ENCODE results near the gene SLIT3. TPM values are rescaled to one million over a fixed set of nuclear protein-coding genes. Genes with fewer than 3 reads are reported as not detected.
"Not testable (repeated sequence)": the region's sequence is repeated elsewhere in the genome, so short reads cannot be mapped to it uniquely, and the experiment has no call there.

The SLIT3 gene
- total RNA-seq, 1 donor from 2014 or later: 3.5 TPM

DNA sequence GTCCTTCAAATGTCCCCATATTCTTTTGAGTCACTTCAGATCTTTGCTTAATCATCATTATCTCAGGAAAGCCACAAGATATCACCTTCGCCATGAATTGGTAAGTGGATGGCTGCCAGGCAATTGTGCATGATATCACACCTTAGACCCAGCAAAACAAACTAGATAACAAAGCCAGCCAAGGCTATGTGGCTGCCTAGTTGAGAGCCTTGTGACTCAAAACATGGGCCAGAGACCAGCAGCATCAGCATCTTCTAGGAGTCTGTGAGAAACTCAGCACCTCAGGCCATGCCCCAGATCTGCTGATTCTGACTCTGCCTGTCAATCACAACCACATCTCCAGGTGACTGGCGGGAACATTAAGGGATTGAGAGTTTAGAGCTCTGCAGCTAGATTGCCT lies 82.8 kb downstream of the SLIT3 start:
- ATAC-seq: no peak

DNA sequence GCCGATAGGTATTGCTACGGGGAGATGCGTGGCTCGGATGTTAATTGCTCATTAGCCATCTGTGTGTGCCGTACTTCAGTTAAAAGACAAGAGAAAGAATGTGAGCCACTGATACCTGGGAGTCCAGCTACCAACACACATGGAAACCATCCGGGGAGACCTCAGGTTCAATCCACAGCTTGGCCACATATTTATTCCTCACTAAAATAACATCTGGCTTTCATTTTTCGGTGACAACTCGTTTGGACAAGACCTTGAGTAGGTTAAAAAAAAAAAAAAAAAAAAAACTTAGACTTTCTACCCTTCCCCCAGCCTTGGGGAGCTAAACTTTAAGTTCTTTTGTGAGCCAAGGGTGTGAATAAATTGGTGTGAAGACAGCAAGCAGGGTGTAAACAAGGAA lies 84.1 kb downstream of the SLIT3 start:
- no peak for ATAC-seq

DNA sequence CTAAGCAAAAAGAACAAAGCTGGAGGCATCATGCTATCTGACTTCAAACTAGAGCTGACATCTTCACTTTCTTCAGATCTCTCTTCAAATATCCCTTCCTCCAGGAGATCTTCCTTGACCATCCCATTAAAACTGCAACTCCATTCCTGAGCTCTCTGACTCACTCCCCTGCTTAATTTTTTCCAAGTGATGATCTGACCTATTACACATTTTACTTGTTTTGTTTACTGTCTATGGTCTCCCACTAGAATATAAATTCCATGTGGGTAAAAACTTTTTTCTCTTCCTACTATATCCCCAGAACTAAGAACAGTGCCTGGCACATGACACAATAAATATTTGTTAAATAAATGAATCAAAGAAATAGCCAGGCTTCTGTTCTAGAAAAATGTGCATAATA lies 87.5 kb downstream of the SLIT3 start:
- no peak for ATAC-seq

DNA sequence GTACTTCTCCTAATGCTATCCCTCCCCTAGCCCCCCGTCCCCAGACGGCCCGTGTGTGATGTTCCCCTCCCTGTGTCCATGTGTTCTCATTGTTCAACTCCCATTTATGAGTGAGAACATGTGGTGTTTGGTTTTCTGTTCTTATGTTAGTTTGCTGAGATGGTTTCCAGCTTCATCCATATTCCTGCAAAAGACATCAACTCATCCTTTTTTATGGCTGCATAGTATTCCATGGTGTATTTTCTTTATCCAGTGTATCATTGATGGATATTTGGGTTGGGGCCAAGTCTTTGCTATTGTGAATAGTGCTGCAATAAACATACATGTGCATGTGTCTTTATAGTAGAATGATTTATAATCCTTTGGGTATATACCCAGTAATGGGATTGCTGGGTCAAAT lies 89.2 kb downstream of the SLIT3 start:
- not testable (repeated sequence) for ATAC-seq

DNA sequence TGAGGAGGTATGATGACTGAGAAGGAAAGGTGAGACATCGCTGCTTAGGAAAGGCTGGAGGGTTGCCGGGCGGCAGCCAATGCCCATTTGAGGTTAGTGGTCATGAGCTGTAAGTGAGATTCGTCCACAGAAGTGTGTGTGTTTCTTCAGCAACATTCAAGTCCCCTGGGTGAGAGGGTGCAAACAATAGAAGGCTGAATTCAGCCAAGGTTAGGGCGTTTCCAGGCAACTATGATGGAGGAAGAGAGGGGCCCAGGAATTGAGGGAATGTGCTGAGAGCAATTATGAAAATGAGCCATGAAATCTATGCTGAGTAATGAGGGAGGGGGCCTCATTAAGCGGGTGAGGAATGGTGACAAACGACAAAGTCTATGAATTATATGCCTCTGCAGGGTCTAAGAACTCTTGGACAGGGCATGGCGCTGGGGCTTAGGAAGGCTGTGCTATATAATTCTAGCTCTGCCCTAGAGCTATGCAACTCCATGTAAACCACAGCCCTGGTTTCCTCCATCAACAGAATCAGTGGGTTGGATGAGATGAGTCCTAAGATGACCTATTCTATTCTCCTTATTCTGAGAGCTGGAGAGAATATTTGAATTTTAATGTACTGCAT lies 96.0 kb downstream of the SLIT3 start:
- ATAC-seq: no peak

DNA sequence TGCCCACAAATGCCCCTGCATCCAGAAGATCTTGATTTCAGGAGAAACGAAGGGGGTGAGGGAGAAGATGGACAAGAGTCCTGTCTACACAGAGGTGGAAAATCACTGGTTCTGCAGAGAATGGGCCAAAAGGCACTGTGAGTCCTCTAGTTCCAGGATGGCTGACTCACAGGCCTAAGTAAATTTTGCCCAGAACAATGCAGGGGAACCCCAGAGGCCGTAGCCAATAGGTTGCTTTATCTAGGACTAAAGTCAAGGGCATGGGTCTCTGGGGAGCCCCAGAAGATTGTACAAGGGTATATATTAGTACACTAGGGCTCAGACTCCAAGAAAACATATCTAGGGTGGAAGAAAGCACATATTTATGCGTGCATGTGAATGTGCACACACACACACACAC lies 98.0 kb downstream of the SLIT3 start:
- no peak for ATAC-seq

DNA sequence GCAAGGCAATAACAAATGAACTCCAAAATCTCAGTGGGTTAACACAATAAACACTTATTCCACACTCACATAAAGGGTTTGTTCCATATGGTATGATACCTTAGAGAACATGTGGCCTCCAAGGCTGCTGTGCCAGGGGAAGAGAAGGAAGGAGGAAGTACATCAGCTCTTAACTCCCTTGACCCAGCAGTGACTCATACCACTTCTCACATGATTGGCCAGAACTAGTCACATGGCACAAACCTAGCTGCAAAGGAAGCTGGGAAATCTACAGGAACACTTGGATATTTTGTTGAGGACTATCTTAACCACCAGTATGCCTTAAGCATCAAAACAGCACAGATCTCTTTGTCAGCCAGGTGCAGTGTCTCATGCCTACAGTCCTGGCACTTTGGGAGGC lies 99.3 kb downstream of the SLIT3 start:
- ATAC-seq: peak; percentile 64

DNA sequence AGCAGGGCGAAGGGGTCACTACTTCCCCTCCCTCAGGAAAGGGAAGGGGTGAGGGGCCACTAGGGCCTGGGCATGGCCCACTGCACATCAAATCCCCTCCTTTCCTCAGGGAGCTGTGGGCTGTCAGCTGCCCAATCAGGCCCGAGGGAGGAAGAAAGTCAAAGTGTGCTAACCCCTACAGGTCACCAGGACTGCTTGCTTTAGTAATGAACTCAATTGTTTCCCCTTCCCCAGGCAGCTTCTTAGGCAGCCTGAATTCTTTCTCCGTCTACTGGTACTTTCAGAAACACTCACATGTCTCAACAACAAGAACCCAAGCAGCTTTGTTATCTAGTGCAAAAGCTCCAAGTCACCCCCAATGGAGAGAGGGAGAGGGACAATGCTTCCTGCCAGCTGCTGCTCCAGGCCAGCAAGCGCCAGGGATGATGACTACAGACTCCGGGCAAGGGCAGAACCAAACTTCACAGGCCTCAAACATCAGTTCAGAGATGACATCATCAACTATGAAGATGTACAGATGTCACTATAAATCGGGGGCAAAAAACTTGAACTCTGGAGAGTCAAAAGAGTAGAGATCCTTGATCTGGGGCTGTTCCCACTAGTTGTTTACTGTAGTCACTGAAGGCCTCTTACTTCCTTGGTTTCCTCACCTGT lies 100.7 kb downstream of the SLIT3 start:
- no peak for ATAC-seq

DNA sequence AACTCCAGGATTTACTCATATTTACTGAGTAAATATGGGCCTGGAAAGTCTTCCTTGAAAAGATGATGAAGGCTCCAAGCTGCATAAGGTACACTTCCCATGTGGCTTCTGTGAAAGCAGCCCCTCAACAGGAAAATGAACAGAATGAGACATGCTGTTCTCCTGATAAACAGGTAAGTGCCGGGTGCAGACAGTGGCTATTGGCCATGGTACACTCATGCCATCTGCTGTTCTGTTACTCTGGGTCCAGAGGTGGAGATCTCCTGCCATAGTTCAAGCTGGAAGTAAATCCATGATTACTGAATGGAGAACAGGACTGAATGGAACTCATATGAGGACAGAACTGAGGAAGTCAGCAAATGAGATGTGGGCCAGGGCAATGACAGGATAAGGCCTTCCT lies 103.6 kb downstream of the SLIT3 start:
- ATAC-seq: peak; percentile 65

DNA sequence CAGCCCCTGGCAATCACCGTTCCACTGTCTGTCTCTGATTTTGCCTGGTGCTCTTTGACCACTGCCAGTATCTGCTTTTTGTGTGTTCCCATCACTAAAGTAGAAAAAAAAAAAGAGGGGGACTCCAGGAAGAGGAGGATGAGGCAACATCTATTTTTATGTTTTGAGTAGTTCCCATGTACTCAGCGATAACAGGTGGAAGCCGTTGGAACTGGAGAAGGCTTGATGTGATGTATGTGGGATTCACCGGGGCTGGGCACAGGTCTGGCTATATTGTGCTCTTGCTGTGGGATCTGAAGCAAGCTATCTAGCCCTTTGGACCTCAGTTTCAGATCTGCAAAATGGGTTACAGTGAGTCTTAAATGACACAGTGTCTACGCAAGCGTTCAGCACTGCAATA lies 104.9 kb downstream of the SLIT3 start:
- no peak for ATAC-seq

DNA sequence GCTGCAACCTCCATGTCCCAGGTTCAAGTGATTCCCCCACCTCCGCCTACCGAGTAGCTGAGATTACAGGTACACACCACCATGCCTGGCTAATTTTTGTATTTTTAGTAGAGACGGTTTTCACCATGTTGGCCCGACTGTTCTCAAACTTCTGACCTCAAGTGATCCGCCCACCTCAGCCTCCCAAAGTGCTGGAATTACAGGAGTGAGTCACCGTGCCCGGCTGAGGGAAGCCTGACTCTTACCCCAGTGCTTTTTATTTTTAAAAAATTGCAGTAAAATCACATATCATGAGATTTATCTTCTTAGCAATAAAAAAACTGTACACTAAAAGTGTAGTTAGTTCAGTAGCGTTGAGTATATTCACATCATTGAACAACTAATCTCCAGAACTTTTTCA lies 105.3 kb downstream of the SLIT3 start:
- ATAC-seq: no peak

DNA sequence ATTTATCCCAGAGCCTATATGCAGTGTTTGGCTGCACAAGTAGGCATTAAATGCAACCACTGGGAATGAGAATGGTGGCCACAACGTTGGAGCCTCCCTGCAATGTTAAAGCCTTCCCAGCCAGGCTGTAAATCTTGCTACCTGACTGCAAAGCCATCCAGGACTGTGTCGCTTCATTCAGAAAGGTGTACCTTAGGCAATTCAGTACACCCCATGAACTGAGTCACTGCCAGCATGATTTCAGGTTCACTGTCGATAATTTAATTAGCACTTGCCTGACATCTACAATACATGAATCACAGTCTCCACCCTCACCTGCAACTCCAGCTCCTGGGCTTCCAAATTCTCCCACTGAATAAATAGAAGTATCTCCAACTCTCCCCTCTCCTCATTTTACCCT lies 108.4 kb downstream of the SLIT3 start:
- ATAC-seq: peak; percentile 55

DNA sequence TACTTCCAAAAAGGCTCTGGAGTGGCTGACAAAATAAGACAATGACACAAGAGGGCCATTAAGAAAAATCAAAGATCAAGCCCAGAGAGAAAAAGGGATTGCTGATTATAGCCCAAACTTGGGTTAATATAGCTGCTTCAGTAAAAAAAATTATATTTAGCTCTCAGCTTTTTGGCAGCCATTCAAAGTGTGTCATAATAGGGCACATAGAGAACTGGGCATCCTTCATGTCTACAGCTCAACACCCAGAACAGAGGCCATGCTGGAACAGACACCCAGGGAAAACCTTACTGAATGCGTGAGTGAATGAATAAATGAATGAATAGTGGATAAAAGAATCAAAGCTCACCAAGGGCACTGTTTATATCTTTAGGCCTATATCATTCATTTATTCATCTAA lies 110.1 kb downstream of the SLIT3 start:
- ATAC-seq: no peak

DNA sequence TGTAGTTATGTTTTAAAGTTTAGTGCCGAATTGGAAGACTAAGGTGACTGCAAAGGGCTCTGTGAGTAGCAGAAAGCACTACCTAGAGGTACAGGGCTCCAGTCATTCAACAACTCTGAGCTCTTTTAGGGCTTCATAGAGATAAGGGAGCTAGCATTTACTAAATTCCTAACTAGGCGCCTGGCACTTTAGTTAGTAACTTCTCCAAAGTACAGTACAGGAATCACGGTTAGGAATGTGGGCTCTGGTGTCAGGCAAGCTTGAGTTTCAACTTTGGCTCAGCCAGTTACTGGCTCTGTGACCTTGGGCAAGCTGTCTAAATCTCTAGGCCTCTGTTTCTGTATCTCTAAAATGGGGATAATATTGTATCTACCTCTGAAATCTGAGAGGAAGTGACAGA lies 115.3 kb downstream of the SLIT3 start:
- no peak for ATAC-seq

DNA sequence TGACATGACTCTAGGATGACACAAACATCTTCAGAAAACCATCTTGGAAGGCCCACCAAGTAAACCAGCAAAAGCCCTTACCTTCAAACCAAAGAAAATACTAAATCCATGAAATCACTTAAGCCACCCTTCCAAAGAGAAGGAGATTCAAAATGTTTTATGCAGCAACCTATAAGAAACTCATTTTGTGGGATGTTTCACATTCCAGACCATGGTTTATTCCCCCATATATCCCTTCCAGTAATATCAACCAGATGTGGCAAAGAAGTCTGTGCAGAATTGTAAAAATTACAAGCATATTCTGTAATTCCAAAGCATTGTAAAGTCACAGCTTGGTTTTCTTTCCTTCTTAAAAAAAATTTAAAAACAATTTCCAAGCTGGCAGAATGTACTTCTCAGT lies 117.4 kb downstream of the SLIT3 start:
- ATAC-seq: no peak

DNA sequence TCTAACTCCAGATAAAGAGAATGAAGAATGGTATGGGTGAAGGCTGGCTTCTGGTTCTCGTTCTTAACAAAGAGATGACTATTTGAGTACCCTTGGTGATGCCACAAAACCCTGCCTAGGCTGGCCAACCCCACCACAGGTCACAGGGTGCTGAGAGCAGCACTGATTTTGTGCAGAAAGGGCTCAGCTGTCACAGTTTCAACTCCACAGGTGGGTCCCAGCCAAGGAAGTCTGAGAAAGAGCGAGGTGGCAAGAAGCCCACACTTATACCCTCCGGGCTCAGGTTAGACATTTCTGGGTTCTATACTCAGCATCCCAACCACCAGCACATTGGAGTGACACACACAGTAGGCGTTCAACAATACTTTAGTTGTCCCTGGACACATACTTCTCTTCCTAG lies 118.1 kb downstream of the SLIT3 start:
- no peak for ATAC-seq

DNA sequence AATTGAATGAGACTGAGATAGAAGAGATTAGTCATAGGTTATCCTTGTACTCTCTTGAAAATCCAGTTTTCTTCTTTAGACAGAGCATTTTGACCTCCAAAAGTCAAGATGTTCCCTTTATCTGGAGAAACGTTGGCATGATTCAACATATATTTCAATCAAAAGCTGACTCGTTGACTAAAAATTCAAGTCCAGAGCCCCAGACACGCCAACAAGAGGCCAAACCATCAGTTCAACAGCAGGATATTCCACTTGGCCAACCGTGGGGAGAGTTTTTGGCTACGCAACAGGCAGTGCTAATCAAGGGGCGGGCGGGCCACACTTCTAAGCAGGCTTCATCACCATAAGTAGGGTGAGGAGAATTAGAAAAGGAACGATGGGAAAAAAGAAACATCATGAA lies 119.1 kb downstream of the SLIT3 start:
- no peak for ATAC-seq

DNA sequence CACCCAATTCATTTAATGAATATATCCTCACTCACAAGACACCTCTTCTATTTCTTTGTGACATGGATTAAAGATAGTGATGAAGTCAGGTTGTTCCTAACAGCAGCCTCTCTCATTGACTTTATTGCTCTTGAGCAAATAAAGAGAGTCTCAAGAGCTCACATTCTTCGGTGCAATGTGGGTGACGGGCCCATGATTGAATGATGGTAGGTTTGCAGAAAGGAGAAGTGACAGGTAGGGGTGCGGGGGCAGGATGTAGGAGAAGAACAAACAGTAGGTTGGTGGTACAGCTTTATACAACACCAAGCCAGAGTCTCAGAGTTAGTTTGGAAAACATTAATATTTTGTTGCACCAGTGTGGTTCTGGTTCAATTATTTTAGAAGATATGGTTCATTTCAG lies 122.2 kb downstream of the SLIT3 start:
- ATAC-seq: no peak

DNA sequence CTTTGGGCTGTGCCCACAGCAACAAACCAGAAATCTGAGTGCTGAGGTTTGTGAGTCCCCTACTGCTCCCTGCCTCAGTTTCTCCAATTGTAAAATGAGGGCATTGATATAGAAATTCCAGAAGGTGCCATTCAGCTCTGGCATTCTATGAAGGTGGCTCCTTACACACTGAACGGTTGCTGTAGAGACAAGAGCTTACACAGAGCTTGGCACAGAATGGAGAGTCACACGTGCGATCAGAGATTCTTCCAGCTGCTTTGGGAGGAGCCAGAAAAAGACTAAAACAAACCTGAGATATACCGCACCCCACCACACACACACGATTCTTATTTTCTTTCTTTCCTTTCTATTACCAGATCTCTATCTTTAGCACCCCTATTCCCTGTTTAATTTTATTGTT lies 122.7 kb downstream of the SLIT3 start:
- no peak for ATAC-seq

DNA sequence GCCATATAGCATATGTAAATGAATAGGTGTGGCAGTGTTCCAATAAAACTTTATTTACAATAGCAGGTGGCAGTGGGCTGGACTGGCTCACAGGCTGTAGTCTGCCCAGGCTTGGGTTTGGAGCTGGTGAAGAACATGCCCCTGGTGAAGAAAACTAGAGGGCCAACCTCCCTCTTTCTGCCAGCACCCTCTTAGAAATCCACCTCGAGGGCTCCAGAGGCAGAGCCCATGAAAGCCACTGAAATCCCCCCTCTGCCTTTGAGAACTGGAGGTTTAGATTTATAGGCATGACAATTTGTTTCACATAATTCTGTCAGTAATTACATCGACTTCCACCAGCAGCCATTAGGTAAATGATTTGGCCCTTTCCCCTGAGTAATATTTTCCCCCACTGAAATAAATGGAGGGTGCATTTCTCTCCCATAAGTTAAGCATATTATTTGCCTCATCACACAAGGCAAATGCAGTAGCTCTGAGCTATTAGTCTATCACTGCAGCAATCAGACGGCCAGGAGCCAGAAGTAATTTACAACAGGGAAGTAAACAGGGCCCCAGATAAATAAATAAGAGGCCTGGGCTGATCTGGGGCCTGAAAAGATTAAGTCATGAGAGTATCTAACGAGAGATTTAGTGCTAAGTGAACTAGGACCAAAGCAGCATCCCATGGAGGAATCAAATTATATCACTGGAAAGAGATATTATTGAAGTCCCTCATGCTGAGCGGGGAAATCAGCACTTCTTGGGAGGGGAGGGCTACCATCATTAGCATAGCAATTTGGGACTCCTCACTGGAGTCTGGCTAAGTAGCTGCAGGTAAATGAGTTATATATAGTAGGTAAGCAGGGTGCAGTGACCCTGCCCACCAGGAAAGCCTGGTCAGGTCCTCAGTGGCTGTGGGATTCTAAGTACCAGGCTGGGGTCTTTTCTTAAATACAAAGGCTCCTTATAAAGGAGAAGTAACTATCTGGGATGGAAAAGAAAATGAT lies 123.9 kb downstream of the SLIT3 start:
- no peak for ATAC-seq

DNA sequence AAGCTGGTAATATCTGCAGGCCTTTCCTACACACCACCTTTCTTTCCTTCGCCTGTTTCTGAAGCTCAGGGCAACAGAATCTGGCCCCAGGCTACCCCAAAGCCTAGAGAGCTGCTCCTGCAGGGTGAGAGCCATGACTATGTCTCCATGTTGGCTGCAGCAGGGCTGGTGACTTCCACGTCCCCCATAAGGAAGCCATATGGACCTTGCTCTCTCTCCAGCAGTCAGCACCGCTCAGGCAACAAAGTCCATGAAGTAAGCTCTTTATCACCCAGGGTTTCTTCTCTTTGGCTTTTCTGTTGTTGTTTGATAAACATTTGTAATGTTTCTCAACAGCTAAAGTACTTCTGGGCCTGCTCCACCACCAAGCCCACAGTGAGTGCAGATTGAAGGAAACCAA lies 125.2 kb downstream of the SLIT3 start:
- no peak for ATAC-seq

DNA sequence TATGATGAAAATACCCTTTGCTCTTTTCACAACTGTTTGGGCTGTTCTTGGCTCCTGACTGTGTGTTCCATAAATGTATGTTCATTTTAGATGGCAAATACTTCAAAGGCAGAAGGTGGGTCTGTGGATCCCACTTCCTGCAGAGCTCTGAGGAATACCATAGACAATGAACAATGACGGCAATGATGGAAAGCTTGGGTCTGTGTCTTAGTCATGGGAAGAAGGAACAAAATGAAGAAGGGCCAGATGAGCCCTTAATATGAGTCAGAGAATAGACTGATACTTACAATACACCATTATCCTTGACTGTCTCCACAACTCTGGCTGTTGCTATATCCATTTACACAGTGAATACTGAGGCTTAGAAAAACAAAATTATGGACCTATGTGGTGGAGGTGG lies 126.0 kb downstream of the SLIT3 start:
- ATAC-seq: peak; percentile 42

DNA sequence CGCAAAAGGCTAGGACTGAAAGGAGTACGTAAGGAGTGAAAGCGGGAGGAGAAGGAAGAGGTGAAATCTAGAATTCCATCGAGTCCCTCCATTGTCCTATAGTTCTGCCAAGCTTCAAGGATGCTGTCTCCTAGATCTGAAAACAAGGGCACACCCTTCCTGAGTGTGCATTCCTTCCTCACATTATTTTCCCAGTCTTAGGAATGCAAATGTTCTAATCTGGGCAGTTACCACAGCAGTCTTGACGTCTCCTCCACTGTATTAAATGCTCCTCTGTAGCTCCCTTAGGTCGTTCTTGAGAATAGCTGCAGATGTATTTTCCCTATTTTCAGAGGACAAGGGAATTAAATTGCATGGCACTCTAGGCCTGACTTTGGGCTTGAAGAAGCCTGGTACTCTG lies 127.6 kb downstream of the SLIT3 start:
- ATAC-seq: no peak

DNA sequence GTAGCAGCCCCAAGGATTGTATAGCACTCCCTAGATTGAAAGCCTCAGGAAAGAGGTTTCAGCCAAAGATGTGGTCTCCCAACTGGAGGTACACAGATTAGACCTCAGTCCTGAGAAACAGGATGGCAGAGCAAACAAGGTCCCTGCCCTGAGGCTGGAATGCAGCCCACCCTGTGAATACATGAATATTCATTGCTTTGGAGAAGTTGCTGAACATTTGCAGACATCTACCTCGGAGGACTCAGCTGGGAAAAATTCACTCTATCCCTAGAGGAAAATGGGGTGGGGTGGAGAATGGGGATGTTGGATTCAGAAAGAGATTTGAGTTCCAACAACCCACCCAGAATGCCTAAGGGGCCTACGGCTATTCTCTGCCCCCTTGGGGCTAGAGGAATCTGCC lies 129.4 kb downstream of the SLIT3 start:
- no peak for ATAC-seq
